Measurements from ENCODE around the gene C1orf159. TPM values are rescaled to one million over a fixed set of nuclear protein-coding genes. Genes with fewer than 3 reads are reported as not detected.

Gene C1orf159
- total RNA-seq, 3 donors from 2014 or later: 18.4 to 25.3 (median 24.0) TPM

GRCh38 chr1:1092149-1092855, 23.6 kb downstream of the C1orf159 start:
- H3K4me3 ChIP-seq: no peak overlapping the region
- no peak for TF ChIP-seq CTCF (IDR thresholded peaks at IDR 0.05)
- peak in 1 of 3 donors; percentile 49 for DNase-seq
- no peaks in the 10 kb centered on the region for H3K4me1 ChIP-seq (ENCODE audit: low read depth)
- H3K36me3 ChIP-seq (ENCODE audit: low read depth): no peaks in the 10 kb centered on the region
- intact Hi-C loops (cut with DNase I, micrococcal nuclease): no loop called here
- no peak for ATAC-seq
- H3K9me3 ChIP-seq: no peaks in the 10 kb centered on the region

- no peak for TF ChIP-seq CTCF (IDR thresholded peaks at IDR 0.05)
- H3K4me3 ChIP-seq: no peak overlapping the region
- no peaks in the 10 kb centered on the region for H3K4me1 ChIP-seq (ENCODE audit: low read depth)
- no peaks in the 10 kb centered on the region for H3K9me3 ChIP-seq
- H3K36me3 ChIP-seq (ENCODE audit: low read depth): no peaks in the 10 kb centered on the region
- ATAC-seq (peak; percentile 43), DNase-seq (peak in 1 of 3 donors; percentile 39)
- intact Hi-C loops (cut with DNase I, micrococcal nuclease): no loop called here
Measured at GRCh38 chr1:1091344-1092148, 24.3 kb downstream of the C1orf159 start.

DNA sequence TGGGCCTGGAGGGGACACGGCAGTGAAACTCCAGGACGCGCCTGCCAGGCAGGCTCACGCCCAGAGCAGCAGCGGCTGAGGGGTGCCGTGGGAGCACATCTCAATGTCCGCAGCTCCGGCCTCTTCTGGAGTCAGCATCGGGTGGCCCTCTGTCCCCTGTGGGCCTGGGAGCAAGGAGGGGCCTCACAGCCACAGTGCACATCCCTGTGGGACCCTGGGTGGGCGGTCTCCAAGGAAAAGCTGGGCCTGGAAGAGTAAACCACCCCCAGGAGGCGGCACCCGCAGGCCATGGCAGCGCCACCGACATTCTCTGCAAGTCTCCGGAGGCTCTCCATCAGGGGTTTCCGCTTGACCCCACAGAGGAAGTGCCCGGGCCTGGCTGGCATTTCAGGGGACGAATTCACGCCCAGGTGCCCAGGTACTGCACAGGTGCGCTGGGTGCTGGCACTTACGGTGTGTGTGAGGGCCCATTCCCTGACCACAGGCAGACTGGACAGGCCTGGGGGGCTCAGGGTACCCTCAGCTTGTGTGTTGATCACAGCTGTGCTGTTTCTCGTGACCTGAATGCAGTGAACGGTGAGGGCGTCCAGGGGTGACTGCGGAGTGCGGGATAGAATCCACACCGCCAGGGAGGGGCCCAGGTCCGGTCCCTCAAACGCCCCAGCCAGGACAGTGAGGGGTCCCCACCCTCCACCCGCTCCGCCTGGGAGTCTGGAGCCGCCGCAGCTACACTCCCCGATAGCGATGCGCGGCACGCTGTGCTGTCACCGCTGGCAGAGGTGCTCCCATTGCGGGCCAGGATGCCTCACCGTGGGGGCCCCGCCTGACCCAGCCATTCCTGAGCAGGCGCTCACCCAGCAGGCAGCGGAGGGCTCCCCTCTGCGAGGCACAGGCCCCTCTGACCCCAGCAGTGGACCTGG, 25.2 kb downstream of the C1orf159 start:
- DNase-seq (peak in 1 of 3 donors; percentile 51), ATAC-seq (no peak)
- Histone ChIP-seq H3K4me3 (no peak overlapping the region), H3K4me1 (ENCODE audit: low read depth) (no peaks in the 10 kb centered on the region), H3K9me3 (no peaks in the 10 kb centered on the region), H3K36me3 (ENCODE audit: low read depth) (no peaks in the 10 kb centered on the region)
- TF ChIP-seq CTCF (IDR thresholded peaks at IDR 0.05): no peak
- intact Hi-C loops (cut with DNase I, micrococcal nuclease): no loop called here

DNA sequence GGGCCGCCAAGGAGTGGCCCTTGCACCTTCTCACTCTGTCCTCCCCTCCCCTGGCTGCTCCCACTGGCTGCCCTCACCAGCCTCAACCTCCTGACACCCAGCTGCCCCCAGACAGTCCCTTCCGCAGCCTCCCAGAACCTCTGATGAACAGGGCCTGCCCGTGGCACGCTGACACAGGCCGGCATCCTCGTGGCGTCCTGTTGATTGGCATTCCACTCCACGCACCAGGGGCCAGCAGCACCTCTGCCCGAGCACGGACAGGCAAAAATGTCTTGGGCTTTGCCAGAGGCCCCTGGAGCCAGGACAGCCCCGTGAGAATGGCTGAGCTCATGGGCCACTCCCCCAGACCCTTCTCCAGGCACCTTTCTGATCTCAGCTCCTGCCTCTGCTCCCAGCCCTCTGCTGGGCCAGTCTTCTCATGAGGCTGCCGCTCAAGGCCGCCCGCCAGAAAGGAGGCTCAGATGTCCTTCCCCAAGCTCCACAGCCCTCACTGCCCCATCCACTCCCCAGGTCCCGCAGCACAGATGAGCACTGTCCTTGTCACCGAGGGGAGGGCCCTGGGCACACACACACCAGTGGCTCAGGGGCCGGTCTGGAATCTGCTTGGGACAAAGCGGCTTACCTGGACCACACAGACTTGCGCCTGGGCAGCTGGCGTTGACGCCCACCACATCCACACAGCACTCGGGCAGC, 26.0 kb downstream of the C1orf159 start:
- Histone ChIP-seq H3K4me3 (no peak overlapping the region), H3K4me1 (ENCODE audit: low read depth) (no peaks in the 10 kb centered on the region), H3K36me3 (ENCODE audit: low read depth) (no peaks in the 10 kb centered on the region), H3K9me3 (no peaks in the 10 kb centered on the region)
- intact Hi-C loops (cut with DNase I, micrococcal nuclease): no loop called here
- DNase-seq (peak in 1 of 3 donors; percentile 28), ATAC-seq (no peak)
- no peak for TF ChIP-seq CTCF (IDR thresholded peaks at IDR 0.05)
